Superior temporal gyrus (tissue), 1 donor: ENCODE measurements around the gene TEX19.

Experiments
- DNase-seq: peaks from one replicate; pipeline ENCODE4 v3.0.0-alpha.2; 2016; ENCODE audit errors: extremely low spot score

The TEX19 gene

DNA sequence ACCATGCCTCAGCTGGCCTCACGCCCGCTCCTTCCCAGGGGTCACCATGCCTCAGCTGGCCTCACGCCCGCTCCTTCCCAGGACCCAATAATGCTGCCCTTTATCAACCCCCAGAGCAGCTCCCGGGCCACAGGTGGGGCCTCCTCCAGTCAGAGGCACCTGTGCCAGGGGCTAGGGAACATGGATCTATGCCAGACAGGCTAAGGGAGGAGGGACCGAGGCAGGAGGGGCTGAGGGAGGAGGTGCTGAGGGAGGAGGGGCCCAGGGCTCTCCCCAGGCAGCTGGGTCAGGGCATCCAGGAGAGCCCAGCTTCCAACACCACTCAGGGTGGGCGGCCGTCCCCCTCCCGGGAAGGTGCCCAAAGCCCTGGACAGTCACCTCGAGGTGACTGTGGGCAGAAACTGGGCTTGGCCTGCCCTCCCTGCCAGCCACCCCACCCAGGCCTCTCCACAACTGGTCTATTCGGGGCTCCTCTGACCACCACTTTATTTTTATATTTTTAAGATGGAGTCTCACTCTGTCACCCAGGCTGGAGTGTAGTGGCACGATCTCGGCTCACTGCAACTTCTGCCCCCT, 31.9 kb downstream of the TEX19 start:
- DNase-seq, result no peak

DNA sequence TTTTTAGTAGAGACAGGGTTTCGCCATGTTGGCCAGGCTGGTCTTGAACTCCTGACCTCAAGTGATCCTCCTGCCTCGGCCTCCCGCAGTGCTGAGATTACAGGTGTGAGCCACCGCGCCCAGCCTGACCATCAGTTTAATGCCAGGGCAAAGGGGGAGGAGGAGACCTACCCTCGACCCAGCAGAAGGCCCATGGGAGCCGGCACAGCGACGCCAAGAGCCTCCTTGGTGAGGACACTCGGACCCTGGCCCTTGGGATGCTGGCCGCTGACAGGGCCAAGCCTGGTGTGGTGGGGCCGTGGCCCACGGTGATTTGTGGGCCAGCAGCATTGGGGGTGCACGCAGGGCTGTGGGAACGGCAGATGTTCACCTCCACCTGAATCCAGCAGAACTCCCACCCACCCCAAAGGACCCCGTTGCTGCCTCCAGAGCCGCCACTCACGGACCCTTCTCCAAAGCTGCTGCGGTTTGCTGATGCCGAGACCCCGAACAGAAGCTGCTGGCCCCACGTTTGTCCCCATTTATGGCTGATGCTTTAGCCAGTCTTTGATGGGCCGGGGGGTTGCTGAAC, 32.5 kb downstream of the TEX19 start:
- no peak for DNase-seq

DNA sequence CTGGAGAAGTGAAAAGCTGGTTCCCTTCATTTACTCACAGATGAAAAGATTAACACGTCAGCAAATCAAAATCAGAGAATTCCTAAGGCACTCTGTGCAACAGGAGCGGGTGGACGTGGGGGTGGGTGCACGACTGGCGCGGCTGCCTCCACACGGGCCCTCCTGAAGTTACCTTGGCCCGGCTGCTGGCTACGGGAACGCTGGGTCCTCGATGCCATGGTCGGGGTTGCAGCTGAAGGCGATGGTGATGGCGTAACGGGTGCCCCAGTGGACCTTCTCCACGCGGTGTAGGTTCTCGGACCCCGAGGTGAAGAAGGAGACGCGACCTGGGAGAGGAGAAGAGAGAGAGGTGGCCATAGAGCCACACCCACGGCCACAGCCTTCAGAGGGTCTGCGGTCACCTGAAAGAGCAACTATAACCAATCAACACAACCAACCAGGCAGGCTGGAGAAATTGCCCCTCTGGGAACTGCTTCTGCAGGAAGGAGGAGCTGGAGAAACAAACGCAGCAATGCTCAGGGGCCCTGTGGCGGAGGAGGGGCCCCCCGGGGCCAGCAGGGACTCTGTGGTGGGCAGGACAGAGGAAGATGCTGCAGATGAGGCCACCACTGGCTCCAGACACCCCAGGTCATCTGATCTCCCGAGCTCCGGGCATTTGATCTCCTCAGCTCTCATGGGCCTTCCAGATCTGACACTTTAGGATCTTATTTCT, 33.3 kb downstream of the TEX19 start:
- no peak for DNase-seq

DNA sequence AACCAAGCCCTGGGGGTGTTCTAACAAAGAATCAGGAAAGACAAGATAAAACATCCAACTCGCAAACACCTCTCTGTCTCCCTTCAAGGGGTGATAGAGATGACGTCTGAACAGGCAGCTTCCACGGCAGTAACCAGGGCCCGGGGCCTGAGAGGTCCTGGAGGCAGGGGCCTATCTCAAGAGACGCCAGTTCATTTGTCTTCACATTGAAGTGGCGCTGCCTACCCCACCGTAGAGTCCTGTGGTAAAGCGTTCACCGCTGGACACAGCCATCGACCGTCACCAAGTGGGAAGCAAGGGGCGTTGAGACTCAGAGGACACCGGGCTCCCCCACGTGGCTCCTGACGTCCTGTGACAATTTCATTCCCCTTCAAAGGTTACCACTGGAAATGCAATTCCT, 33.9 kb downstream of the TEX19 start:
- no peak for DNase-seq

DNA sequence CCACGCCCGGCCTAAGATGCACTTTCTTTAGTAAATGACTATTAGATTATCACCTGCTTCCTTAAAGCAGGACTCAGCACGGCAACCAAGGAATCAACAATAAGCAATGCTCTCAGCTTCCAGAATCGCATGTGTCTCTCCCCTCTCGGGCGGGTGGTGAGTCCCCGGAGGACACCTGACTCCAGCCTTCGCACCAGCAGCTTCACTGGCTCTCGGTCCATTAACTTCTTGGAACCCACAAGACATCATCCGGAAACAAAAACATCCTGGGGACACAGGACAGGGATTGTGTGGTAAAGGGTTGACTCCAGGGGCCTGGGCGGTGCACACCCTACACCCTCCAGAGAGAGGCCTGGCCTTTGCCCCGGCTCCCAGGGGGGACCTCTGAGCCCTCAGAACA, 35.2 kb downstream of the TEX19 start:
- no peak for DNase-seq

DNA sequence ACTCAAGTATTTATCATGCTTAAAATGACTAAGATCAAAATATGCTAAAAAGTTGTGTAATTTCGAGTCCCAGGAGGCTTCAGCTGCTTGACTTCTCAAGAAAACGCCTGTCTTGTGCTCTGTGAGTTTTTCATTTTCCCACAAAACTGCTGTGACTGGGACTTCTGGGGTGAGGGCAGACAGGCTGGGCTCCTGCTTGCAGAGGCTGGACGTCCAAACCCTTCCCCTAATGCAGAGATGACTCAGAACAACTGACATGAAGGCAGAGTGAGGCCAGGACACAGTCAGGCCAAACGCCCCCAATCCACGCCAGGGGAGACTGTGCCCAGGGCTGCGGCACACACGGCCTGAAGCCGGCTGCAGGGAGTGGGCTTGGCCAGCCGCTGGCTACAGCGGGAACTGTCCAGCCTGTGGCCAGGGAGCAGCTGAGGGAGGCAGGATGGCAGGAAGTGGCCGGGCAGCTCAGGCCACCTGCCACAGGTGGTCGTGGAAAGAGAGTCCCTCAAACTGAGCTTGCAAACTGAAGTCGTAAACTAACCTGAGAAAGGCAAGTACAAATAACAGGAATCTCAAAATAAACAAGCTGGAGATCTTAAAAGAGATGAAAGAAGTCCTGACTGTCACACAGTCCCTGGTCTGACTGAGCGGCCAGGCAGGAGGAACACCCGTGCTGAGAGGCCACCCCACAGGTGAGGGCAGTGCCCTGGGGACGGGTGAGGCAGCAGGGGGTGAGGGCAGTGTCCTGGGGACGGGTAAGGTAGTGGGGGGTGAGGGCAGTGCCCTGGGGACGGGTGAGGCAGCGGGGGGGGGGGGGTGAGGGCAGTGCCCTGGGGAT, 37.8 kb downstream of the TEX19 start:
- no peak for DNase-seq

DNA sequence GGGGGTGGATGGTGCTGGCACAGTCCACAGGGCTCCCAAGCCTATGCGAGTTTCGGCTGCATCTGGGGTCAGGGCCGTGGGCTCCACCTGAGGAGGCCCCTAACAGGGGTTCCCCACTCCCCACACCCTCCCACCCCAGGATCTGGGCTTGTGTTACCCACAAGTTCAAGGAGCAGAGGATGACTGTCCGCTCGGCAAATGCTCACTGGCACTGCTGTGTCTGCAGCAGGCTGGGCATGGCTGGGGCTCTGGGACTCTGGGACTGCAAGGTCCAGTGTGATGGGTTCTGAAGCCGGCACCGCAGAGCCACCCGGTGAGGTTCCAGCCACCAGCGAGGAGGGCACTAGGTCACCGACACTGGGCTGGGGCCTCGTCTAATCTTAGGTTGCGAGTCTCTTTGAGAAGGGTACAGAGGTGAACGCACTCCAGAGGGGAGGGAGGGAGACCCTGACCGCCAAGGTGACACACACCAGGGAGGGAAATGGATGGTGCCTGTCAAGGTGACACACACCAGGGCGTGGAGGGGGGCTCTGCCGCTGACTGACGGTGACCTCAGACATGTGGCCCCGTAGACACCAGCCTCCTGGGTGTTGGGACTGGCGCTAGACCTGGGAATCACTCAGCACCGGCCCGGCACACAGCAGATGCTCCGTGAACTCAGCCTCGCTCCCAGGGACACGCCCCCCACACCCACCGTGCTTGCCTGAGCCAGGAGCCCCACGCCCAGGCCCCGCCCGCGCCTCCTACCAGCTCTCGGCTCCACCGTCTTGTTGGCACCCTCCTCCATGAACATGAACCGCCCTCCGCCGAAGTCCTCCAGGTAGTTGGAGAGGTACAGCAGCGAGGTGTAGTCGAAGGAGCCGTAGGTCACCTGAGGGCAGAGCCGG, 38.6 kb downstream of the TEX19 start:
- DNase-seq, result no peak

DNA sequence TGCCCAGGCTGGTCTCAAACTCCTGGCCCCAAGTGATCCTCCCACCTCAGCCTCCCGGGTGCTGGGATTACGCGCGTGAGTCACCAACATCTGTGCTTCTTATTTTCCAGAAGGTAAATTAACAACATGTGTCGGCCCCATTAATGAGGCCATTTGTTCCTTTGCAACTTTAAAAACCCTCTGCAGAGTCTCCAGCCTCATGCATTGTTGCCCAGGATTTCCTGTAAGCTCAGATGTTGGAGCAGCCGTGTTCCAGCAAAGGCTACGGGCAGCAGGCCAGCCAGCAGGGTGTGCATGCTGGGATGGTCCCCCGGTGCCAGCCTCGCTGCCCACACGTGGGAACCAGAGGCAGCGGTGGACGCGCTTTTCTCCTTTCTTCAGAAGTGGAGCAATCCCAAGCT, 40.0 kb downstream of the TEX19 start:
- DNase-seq, result peak; percentile 43

DNA sequence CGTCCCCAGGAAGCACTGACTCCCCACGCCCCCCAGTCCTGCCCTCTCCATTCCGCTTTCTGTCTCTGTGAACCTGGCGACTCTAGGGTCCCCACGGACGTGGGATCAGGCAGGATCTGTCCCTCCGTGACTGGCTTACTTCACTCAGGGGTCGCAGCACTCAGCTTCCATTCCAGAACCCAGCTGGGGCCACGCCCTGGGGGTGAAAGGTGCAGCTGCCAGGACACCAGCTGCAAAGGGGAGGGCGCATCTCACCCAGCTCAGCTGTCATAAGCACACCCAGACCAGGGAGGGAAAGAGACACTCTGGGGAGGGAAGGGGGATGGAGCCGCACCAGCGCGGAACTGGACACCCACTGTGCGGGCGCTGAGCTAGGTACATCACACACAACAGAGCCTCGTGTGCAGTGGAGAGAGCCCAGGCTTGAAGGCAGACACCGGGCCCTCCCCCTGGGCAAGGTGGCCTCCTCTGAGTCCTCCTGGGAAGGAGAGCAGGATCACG, 40.6 kb downstream of the TEX19 start:
- DNase-seq, result no peak

DNA sequence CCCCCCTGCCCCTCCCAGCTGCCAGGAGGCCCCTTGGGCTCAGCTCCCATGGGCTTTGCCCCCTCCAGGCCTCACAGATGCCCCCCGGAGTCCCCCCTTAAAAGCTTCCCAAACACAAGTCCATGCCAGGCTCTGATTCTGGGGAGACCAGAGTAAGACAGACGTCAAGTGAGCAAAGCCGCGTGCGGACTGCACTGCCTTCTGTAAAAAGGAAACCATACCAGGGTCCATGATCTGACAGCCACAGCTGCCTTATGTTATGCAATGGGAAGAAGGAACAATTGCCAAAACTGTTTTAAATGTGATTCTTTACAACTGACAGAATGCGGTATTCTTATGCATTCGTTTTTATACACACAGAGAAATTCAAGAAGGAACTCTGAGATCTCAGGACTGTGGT, 41.2 kb downstream of the TEX19 start:
- DNase-seq, result no peak

DNA sequence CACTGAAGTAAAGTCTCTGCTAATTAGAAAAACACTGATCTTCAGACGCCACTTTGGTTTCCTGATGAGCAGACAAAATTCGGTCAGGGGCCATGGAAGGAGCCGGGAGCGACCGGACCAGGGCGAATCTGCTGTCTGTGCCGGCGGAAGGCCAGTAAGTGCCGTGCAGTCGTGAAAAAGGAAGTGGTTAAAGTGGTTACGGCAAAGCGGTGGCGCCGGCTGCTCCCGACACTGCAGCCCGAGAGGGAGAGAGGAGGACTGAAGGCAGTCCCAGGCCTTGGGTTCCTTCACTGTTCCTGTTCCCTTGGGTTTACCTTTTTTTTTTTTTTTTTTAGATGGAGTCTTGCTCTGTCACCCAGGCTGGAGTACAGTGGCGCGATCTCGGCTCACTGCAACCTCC, 41.8 kb downstream of the TEX19 start:
- DNase-seq, result no peak

DNA sequence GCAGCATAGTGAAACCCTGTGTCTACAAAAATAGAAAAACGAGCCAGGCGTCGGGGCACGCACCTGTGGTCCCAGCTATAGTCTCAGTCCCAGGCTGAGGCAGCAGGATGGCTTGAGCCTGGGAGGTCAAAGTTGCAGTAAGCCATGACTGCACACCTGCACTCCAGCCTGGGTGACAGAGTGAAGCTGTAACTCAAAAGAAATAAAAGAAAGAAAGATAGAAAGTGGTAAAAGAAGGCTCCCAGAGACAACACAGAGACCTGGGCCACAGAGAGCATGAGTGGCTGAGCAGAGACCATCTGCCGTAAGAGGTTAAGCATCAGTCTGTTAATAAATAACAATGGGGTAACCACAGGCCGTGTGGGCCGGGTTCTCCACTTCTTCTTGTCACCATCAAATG, 43.8 kb downstream of the TEX19 start:
- DNase-seq, result no peak

DNA sequence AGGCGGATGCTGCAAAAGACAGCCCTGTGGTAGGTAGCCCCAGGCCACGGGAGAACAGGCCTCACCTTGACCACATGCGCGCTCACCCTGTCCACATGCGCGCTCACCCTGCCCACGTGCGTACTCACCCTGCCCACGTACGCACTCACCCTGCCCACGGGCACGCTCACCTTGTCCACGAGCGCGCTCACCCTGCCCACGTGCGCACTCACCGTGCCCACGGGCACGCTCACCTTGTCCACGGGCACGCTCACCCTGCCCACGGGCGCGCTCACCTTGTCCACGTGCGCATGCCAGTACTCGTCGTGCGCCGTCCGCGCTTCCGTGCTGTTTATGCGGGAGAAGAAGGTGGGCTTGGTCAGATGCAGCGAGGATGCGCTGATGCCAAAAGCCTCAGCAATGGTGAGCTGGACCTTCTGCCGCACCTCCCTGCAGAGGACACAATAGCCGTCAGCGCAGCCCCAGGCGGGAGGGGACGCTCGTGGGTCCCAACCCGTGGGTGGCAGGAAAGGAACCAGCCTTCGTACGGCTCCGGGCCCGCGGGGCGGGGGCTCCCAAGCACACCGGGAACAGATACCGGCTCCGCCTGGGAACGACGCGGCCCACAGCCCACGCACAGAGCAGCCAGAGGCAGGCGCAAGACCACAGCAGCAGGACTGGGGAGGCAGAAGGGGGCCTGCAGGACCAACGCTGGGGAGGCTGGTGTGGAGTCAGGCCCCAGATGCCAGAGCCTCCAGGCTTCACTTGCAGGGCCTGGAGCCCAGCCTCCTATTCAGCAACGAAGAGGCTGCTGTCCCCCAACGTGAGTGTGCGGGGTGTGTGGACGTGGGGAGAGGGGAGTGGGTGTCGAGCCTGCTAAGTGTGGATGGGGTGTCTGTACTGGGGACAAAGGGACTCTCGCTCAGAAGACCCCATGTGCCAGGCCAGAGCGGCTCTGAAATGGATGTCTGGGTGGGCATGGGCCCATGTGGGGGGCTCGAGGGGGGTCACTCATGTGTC, 44.9 kb downstream of the TEX19 start:
- no peak for DNase-seq

DNA sequence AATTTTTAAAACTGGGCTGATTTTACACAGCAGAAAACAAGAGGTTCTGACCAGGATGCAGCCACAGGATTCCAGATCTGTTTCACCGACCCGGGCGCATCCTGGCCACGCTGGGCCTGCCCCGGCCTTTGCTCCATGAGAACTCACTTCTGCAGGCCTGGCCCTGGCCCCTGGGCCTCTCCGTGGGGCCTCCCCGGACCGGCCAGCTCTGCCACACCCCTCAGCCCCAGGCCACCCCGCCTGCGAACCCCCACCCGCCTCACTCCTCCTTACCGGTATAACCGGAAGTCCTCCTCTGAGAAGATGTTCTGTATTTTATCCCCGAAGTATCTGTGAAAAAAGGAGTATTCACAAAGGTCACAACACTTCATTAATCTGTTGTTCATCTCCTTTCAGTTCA, 46.0 kb downstream of the TEX19 start:
- DNase-seq, result no peak

DNA sequence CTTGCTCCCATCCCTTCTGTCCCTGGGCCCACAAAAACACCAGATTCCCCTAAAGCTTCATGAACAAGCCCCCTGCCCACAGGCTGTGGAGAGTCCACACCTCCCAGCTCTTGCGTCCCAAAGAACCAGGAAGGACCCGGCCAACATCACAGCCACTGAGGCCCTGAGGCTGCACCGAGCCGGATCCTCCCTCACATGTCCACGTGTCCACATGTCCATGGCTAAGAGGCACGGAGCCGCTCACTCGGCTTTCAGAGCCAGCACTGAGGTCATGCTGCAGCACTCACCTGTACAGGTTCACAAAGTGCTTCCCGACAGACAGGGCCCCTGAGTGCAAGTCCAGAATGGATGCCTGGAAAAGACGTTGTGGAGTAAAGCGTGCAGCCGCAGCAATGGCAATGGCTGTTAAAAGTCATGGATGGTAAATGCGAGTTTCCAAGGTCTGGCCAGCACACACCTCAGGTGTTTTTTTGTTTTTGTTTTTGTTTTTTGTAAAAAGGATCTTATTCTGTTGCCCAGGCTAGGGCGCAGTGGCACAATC, 47.2 kb downstream of the TEX19 start:
- no peak for DNase-seq

DNA sequence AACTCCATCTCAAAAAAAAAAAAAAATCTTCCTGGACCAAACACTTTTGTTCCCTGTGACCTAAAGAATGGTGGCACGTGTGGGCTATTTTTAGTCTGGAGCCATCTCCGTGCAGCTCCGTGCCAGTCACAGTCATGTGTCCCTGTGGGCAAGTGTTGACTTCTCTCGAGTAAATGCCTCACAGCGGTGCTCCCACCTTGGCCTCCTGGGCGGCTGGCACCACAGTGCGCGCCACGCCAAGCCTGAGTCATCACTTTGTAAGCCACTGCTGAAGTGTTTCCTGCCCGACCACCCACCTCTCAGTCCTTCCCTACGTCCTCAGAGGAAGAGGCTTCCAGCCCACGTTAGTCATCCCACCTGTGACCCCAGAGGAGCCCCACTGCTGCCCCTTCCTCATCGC, 48.2 kb downstream of the TEX19 start:
- DNase-seq, result no peak

DNA sequence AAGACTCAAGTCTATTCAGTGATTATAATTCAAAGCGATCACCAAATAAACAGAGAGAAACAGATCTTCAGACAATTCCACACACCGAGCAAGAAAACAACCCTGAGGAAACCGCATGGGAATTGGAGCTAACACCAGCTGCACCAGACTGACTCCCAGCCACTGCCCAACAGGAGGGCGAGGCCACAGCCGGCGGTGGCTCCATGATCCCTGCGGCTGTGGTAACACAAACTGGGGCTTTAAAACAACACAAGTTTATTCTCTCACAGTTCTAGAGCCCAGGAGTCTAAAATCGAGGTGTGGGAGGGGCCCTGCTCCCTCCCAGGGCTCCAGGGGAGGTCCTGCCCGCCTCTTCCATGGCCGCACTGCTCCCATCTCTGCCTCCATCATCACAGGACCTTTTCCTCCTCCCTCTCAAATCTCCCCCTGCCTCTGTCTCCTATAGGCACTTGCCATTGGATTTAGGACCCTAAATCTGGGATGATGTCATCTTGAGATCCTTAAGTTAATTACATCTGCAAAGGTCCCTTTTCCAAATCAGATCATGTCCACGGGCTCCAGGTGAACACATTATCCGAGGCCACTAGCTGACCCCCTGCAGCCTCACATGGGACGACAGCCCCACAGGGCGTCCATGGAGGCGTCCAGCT, 49.4 kb downstream of the TEX19 start:
- DNase-seq, result no peak

DNA sequence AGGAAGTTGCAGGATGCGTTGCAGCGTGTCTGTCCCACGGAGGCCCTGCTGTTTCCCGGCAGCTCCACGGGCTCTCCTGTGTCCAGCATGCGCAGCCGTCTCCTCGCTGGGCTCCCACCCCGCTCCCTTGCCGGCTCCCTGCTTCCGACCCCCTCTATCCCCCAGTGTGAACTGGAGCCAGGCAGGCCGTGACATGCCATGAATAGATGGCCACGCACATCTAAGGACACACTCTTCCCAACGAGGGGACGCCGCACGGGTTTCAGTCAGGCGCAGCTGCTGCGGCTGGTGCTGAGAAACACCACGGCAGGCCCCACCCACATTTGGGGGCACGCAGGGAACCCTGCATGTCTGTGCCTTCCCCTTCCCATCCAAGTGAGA, 49.9 kb downstream of the TEX19 start:
- DNase-seq, result no peak

DNA sequence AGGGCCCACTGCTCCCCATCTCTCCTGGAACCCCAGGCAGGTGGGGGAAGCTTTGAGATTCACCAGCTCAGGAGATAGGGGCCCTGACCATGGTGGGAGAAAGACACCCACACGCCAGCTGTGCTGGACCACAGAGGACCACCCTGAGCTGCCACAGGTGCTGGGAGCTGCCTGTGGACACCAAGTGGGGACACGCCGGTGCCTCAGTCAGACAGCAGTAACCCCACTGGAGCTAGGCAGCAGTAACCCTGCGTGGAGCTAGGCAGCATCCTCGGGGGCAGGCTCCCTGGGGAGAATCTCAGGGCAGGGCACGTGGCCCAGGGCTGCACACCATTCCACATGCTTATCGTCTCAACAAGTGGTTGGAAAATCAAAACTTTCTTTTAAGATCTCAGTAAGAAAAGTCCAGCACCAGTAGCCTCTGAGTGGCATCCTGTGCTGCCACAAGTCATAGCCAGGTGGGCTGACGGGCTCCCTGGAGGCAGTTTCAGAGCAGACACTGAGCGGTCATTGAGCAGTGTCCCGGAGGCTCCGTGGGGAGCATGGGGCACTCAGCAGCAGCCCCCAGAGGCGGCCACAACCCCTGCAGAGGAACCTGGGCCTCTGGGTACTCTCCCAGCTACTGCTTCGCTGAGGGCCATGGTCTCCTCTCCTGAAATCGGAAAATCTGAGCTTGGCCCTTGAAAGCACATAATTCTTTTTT, 51.1 kb downstream of the TEX19 start:
- DNase-seq, result no peak
